Upper lobe of right lung (tissue), 1 donor: ENCODE measurements around the gene DIS3L2. TPM values are rescaled to one million over a fixed set of nuclear protein-coding genes. Genes with fewer than 3 reads are reported as not detected.
A peak's percentile ranks its signal among the peaks of the same experiment; 100 is the strongest.

ENCODE experiments used
- ATAC-seq: fragments of 200-7000 bp; cut with Tn5 transposase; one replicate; pipeline ENCODE4 v1.9.1; 2020; ENCODE audit warnings: mild to moderate bottlenecking, moderate library complexity
- DNase-seq: peaks from one replicate; pipeline ENCODE4 v3.0.0-alpha.2; 2020
- H3K27ac ChIP-seq: fragments of 200-600 bp; one replicate; pipeline ENCODE4 v1.8.0; 2022
- H3K27me3 ChIP-seq: fragments of 200-600 bp; one replicate; pipeline ENCODE4 v1.8.0; 2022; ENCODE audit warnings: mild to moderate bottlenecking
- H3K36me3 ChIP-seq: fragments of 200-600 bp; one replicate; pipeline ENCODE4 v1.8.0; 2022
- H3K4me1 ChIP-seq: fragments of 200-600 bp; one replicate; pipeline ENCODE4 v1.8.0; 2022
- H3K4me3 ChIP-seq: fragments of 200-600 bp; one replicate; pipeline ENCODE4 v1.8.0; 2022; ENCODE audit warnings: mild to moderate bottlenecking
- H3K9me3 ChIP-seq: fragments of 200-600 bp; one replicate; pipeline ENCODE4 v1.8.0; 2022
- intact Hi-C: fragments of 100-400 bp; cut with DNase I; formaldehyde crosslinking; loops from one replicate; pipeline ENCODE4 v1.11.0; 2022
- total RNA-seq: library from RNA; stranded (reverse); fragmentation: NEBNext Ultra II Directional; extraction: Animal tissue kit (Norgen Biotek cat#: 25700); gene quantifications from one replicate; pipeline ENCODE4 v1.2.1, GENCODE V29; 2021
- TF ChIP-seq, protein P1 (sequence below): fragments of 200-600 bp; IDR thresholded peaks from one replicate; pipeline ENCODE4 v1.8.0; 2022; ENCODE audit warnings: antibody characterized with exemption
- donor health status: DM: no; HTN: yes; CAD: no; lungs with severe emphysema.

DIS3L2 gene
- total RNA-seq, 1 donor from 2014 or later = 35.8 TPM

GRCh38 chr2:232116852-232117251, 155.3 kb downstream of the DIS3L2 start:
- Histone ChIP-seq H3K27me3 (no peaks in the 10 kb centered on the region), H3K27ac (no peak overlapping the region), H3K9me3 (no peaks in the 10 kb centered on the region), H3K36me3 (no peaks in the 10 kb centered on the region), H3K4me1 (no peaks in the 10 kb centered on the region), H3K4me3 (no peak overlapping the region)
- intact Hi-C loops = no loop called here
- DNase-seq (no peak), ATAC-seq (no peak)
- TF ChIP-seq, protein P1, sequence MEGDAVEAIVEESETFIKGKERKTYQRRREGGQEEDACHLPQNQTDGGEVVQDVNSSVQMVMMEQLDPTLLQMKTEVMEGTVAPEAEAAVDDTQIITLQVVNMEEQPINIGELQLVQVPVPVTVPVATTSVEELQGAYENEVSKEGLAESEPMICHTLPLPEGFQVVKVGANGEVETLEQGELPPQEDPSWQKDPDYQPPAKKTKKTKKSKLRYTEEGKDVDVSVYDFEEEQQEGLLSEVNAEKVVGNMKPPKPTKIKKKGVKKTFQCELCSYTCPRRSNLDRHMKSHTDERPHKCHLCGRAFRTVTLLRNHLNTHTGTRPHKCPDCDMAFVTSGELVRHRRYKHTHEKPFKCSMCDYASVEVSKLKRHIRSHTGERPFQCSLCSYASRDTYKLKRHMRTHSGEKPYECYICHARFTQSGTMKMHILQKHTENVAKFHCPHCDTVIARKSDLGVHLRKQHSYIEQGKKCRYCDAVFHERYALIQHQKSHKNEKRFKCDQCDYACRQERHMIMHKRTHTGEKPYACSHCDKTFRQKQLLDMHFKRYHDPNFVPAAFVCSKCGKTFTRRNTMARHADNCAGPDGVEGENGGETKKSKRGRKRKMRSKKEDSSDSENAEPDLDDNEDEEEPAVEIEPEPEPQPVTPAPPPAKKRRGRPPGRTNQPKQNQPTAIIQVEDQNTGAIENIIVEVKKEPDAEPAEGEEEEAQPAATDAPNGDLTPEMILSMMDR = no peak

GRCh38 chr2:232117413-232117812, 155.9 kb downstream of the DIS3L2 start:
- H3K27ac ChIP-seq = no peak overlapping the region
- ATAC-seq = no peak

DNA sequence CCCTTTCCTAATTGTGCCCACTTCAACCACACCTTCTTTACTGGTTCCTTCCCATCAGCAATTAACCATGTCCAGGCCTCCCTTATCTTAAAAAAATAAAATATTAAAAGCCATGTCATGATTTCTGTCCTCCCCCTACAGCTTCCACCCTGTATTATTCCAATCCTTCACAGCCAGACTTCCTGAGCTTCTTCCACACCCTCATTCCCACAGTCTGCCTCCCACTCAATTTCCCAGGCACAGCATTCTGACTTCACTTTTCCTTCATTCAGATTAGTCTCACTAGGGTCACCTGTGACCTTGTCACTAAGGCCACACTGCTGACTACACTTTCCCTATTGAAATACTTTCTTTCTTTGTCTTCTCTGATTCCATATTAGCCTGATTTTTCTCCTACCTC, 159.4 kb downstream of the DIS3L2 start:
- H3K4me1 ChIP-seq = no peaks in the 10 kb centered on the region
- no peak overlapping the region for H3K4me3 ChIP-seq
- ATAC-seq (no peak), DNase-seq (no peak)
- H3K27ac ChIP-seq = no peak overlapping the region
- H3K36me3 ChIP-seq = no peaks in the 10 kb centered on the region
- no peaks in the 10 kb centered on the region for H3K9me3 ChIP-seq
- no peaks in the 10 kb centered on the region for H3K27me3 ChIP-seq
- intact Hi-C loops = no loop called here
- TF ChIP-seq, protein P1 = no peak

More at GRCh38 chr2:232117413-232117812, 155.9 kb downstream of the DIS3L2 start:
- Histone ChIP-seq H3K36me3 (no peaks in the 10 kb centered on the region), H3K9me3 (no peaks in the 10 kb centered on the region), H3K4me3 (no peak overlapping the region), H3K27me3 (no peaks in the 10 kb centered on the region), H3K4me1 (no peaks in the 10 kb centered on the region)
- TF ChIP-seq, protein P1 = no peak
- DNase-seq = no peak
- intact Hi-C loops = no loop called here

DNA sequence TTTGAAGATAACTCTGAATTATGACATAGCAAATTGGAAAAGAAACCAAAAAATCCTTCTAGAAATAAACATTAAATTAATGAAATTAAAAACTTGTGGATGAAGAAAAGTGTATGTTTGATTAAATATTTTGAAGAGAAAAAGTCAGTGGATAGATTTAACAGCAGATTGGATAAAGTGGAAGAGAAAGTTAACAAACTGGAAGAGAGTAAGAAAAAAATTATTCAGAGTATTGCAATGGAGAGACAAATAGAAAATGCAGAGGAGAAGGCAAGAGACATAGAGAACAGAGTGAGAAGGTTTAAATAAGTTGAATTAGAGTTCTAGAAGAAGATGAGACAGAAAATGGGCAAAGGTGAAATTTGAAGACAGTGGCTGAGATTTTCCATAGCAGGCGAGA, 162.8 kb downstream of the DIS3L2 start:
- ATAC-seq (no peak), DNase-seq (no peak)
- Histone ChIP-seq H3K9me3 (no peaks in the 10 kb centered on the region), H3K27ac (no peak overlapping the region), H3K36me3 (peaks cover 4% of the 10 kb centered on the region), H3K27me3 (no peaks in the 10 kb centered on the region), H3K4me1 (no peaks in the 10 kb centered on the region), H3K4me3 (no peak overlapping the region)
- TF ChIP-seq, protein P1 = no peak
- intact Hi-C loops = no loop called here

GRCh38 chr2:232126301-232127099, 165.0 kb downstream of the DIS3L2 start:
- Histone ChIP-seq H3K27ac (no peak overlapping the region), H3K36me3 (peaks cover 22% of the 10 kb centered on the region), H3K4me1 (peaks cover 3% of the 10 kb centered on the region), H3K27me3 (no peaks in the 10 kb centered on the region), H3K4me3 (no peak overlapping the region), H3K9me3 (no peaks in the 10 kb centered on the region)
- DNase-seq (no peak), ATAC-seq (peak; percentile 72)
- TF ChIP-seq, protein P1 = no peak
- intact Hi-C loops = no loop called here
